SK-N-SH (cell line): ENCODE measurements around the gene TASOR2.

ENCODE experiments used
- NFIC ChIP-seq: IDR thresholded peaks from 2 replicates; pipeline ENCODE4 v1.4.0; 2012; ENCODE audit warnings: borderline replicate concordance
- TF ChIP-seq, protein P1 (sequence below): fragments of 200-600 bp; sonication (generic); IDR thresholded peaks from 2 replicates; pipeline ENCODE4 v1.6.1; 2017; ENCODE audit warnings: antibody characterized with exemption, mild to moderate bottlenecking, moderate library complexity

DNA sequence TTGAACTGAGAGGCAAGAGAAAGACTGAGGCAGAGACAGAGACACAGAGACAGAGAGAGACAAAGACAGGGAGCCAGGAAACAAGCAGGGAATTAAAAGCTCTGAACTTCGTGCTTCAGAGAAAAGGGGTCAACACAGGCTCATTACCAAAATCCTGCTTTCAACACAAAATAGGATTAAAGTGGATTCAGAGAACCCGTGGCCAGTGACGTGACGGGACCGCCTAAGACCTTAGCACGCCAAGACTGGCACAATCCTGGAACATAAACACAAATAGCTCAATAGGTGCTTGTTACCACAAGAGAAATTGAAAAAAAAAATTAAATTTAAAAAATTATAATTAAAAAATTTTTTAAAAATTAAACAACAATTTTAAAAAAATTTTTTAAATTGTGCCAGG is 39.7 kb upstream of the TASOR2 start:
- no peak for TF ChIP-seq NFIC
- TF ChIP-seq, protein P1, sequence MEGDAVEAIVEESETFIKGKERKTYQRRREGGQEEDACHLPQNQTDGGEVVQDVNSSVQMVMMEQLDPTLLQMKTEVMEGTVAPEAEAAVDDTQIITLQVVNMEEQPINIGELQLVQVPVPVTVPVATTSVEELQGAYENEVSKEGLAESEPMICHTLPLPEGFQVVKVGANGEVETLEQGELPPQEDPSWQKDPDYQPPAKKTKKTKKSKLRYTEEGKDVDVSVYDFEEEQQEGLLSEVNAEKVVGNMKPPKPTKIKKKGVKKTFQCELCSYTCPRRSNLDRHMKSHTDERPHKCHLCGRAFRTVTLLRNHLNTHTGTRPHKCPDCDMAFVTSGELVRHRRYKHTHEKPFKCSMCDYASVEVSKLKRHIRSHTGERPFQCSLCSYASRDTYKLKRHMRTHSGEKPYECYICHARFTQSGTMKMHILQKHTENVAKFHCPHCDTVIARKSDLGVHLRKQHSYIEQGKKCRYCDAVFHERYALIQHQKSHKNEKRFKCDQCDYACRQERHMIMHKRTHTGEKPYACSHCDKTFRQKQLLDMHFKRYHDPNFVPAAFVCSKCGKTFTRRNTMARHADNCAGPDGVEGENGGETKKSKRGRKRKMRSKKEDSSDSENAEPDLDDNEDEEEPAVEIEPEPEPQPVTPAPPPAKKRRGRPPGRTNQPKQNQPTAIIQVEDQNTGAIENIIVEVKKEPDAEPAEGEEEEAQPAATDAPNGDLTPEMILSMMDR = no peak
